PC-9 (cell line): ENCODE data around the gene TCEAL8.

ENCODE experiments used
- EZH2 ChIP-seq: fragments of 200-600 bp; sonication (generic); IDR thresholded peaks from 2 replicates; pipeline ENCODE4 v1.8.0; 2017; ENCODE audit warnings: antibody characterized with exemption, low read depth
- TF ChIP-seq, protein P1 (sequence below): fragments of 200-600 bp; sonication (generic); conservative IDR thresholded peaks from 2 replicates; pipeline ENCODE4 v1.6.1; 2017; ENCODE audit warnings: mixed run types, antibody characterized with exemption, mild to moderate bottlenecking, moderate library complexity

DNA sequence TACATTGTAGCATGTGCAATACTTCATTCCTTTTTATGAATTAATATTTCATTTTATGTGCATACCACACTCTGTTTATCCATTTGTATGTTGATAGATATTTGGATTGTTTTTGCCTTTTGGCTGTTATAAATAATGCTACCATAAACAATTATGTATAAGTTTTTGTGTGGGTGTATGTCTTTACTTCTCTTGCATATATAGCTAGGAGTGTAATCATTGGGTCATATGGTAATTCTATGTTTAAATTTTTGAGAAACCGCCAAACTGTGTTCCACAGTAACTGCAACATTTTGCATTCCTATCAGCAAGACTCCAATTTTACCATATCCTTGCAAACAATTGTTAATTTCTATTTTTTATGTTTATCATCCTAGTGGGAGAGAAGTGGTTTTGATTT is 24.7 kb upstream of the TCEAL8 start:
- TF ChIP-seq, protein P1, sequence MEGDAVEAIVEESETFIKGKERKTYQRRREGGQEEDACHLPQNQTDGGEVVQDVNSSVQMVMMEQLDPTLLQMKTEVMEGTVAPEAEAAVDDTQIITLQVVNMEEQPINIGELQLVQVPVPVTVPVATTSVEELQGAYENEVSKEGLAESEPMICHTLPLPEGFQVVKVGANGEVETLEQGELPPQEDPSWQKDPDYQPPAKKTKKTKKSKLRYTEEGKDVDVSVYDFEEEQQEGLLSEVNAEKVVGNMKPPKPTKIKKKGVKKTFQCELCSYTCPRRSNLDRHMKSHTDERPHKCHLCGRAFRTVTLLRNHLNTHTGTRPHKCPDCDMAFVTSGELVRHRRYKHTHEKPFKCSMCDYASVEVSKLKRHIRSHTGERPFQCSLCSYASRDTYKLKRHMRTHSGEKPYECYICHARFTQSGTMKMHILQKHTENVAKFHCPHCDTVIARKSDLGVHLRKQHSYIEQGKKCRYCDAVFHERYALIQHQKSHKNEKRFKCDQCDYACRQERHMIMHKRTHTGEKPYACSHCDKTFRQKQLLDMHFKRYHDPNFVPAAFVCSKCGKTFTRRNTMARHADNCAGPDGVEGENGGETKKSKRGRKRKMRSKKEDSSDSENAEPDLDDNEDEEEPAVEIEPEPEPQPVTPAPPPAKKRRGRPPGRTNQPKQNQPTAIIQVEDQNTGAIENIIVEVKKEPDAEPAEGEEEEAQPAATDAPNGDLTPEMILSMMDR: no peak
- no peak for TF ChIP-seq EZH2
